HG02571 (cell line): Measurements from ENCODE around the gene HDAC9.

ENCODE experiments used
- ATAC-seq: cut with Tn5 transposase; IDR thresholded peaks from one replicate; pipeline ENCODE4 v1.9.1; 2021; ENCODE audit warnings: mild to moderate bottlenecking, moderate library complexity; ENCODE audit not compliant: unreplicated experiment

Gene HDAC9

GRCh38 chr7:18873734-18874336, 378.3 kb downstream of the HDAC9 start:
- no peak for ATAC-seq

- no peak for ATAC-seq
Measured at GRCh38 chr7:18874880-18875279, 379.3 kb downstream of the HDAC9 start.

- ATAC-seq, result no peak
Measured at GRCh38 chr7:18877874-18878273, 382.3 kb downstream of the HDAC9 start.

GRCh38 chr7:18886832-18887231, 391.3 kb downstream of the HDAC9 start:
- no peak for ATAC-seq

- no peak for ATAC-seq
Measured at GRCh38 chr7:18889436-18889835, 393.9 kb downstream of the HDAC9 start.

GRCh38 chr7:18890134-18890533, 394.6 kb downstream of the HDAC9 start:
- no peak for ATAC-seq

GRCh38 chr7:18890885-18891621, 395.5 kb downstream of the HDAC9 start:
- no peak for ATAC-seq

GRCh38 chr7:18893156-18893555, 397.6 kb downstream of the HDAC9 start:
- ATAC-seq, result no peak

GRCh38 chr7:18894155-18894554, 398.6 kb downstream of the HDAC9 start:
- ATAC-seq, result no peak

GRCh38 chr7:18895456-18895855, 399.9 kb downstream of the HDAC9 start:
- no peak for ATAC-seq

GRCh38 chr7:18896343-18896975, 400.9 kb downstream of the HDAC9 start:
- no peak for ATAC-seq

GRCh38 chr7:18900236-18900635, 404.7 kb downstream of the HDAC9 start:
- ATAC-seq, result no peak

- no peak for ATAC-seq
Measured at GRCh38 chr7:18900803-18901202, 405.3 kb downstream of the HDAC9 start.

- no peak for ATAC-seq
Measured at GRCh38 chr7:18901351-18901750, 405.8 kb downstream of the HDAC9 start.

- ATAC-seq, result no peak
Measured at GRCh38 chr7:18901982-18902421, 406.5 kb downstream of the HDAC9 start.

GRCh38 chr7:18902892-18903291, 407.3 kb downstream of the HDAC9 start:
- no peak for ATAC-seq

- no peak for ATAC-seq
Measured at GRCh38 chr7:18903695-18904094, 408.1 kb downstream of the HDAC9 start.

- ATAC-seq, result no peak
Measured at GRCh38 chr7:18905316-18905943, 409.9 kb downstream of the HDAC9 start.

- no peak for ATAC-seq
Measured at GRCh38 chr7:18906901-18907300, 411.4 kb downstream of the HDAC9 start.

GRCh38 chr7:18913106-18913505, 417.6 kb downstream of the HDAC9 start:
- ATAC-seq, result no peak

- ATAC-seq, result no peak
Measured at GRCh38 chr7:18916826-18917225, 421.3 kb downstream of the HDAC9 start.

GRCh38 chr7:18927134-18927533, 431.6 kb downstream of the HDAC9 start:
- ATAC-seq, result no peak
